Memory B cell (primary cell): ENCODE measurements around the gene FJX1.

Source experiments
- ATAC-seq: fragments of 150-1000 bp; cut with Tn5 transposase; 2 replicates; pipeline ENCODE4 v1.10.0; 2021; ENCODE audit warnings: low read depth, mild to moderate bottlenecking, moderate library complexity
- DNase-seq, 2 donors: peaks; one replicate each; pipeline ENCODE4 v3.0.0; 2022; ENCODE audit warnings: low spot score in 2 of 2
- H3K27ac Mint-ChIP-seq: one replicate; pipeline ENCODE4 v1.8.0; 2022; ENCODE audit warnings: mild to moderate bottlenecking, moderate library complexity, mixed read lengths
- H3K27me3 Mint-ChIP-seq: one replicate; pipeline ENCODE4 v1.8.0; 2022; ENCODE audit warnings: mixed read lengths
- H3K36me3 Mint-ChIP-seq: one replicate; pipeline ENCODE4 v1.8.0; 2022; ENCODE audit warnings: mild to moderate bottlenecking, mixed read lengths
- H3K4me1 Mint-ChIP-seq: one replicate; pipeline ENCODE4 v1.8.0; 2022; ENCODE audit warnings: mixed read lengths
- H3K4me3 Mint-ChIP-seq: one replicate; pipeline ENCODE4 v1.8.0; 2022; ENCODE audit warnings: mild to moderate bottlenecking, moderate library complexity, mixed read lengths
- H3K9me3 Mint-ChIP-seq: one replicate; pipeline ENCODE4 v1.8.0; 2022; ENCODE audit warnings: mixed read lengths

The FJX1 gene

DNA sequence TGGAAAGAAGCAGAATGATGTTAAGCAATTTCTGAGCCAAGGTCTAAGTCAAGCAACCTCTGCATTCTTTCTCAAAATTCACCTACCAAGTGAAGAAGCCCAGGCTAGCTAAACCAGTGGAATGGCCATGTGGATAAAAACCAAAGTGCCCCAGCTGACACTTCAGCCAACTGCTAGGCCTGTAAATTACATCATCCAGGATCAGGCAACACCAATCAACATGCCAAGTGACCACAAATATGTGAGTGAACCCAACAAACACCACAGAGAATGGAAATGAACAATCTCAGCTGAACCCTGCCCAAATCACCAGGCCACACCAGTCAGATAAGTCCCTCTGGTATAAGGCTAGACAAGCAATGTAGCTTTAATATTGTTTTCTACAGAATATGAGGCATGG lies 25.1 kb upstream of the FJX1 start:
- ATAC-seq (no peak), DNase-seq (no peak)
- H3K4me1 Mint-ChIP-seq, result no peaks in the 10 kb centered on the region

DNA sequence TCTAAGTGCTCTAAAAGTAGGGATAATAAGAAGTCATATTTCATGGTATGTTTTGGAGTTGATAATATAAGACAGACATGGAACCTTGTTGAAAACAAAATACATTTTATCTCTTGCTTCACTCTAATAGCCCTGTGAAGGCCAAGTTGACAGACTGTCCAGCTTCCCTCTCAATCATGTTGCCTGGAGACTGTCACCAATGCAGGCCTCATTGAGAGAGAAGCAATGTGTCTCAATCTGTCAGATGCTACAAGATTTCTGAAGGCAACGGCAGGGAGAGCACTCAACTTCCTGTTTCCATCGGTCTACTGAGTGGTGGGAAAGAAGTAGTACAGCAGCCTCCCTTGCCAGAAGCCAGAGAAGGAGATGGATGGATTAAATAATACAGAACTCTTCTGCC lies 23.6 kb upstream of the FJX1 start:
- Mint-ChIP-seq H3K4me1 (no peaks in the 10 kb centered on the region), H3K4me3 (no peak overlapping the region), H3K36me3 (no peaks in the 10 kb centered on the region), H3K27ac (no peak overlapping the region), H3K9me3 (no peaks in the 10 kb centered on the region), H3K27me3 (peaks cover 16% of the 10 kb centered on the region)
- no peak for ATAC-seq
- DNase-seq, result no peak

More for the DNA sequence above, 25.1 kb upstream of the FJX1 start:
- no peaks in the 10 kb centered on the region for H3K9me3 Mint-ChIP-seq
- peaks cover 16% of the 10 kb centered on the region for H3K27me3 Mint-ChIP-seq
- H3K4me3 Mint-ChIP-seq, result no peak overlapping the region
- no peaks in the 10 kb centered on the region for H3K36me3 Mint-ChIP-seq
- H3K27ac Mint-ChIP-seq, result no peak overlapping the region

DNA sequence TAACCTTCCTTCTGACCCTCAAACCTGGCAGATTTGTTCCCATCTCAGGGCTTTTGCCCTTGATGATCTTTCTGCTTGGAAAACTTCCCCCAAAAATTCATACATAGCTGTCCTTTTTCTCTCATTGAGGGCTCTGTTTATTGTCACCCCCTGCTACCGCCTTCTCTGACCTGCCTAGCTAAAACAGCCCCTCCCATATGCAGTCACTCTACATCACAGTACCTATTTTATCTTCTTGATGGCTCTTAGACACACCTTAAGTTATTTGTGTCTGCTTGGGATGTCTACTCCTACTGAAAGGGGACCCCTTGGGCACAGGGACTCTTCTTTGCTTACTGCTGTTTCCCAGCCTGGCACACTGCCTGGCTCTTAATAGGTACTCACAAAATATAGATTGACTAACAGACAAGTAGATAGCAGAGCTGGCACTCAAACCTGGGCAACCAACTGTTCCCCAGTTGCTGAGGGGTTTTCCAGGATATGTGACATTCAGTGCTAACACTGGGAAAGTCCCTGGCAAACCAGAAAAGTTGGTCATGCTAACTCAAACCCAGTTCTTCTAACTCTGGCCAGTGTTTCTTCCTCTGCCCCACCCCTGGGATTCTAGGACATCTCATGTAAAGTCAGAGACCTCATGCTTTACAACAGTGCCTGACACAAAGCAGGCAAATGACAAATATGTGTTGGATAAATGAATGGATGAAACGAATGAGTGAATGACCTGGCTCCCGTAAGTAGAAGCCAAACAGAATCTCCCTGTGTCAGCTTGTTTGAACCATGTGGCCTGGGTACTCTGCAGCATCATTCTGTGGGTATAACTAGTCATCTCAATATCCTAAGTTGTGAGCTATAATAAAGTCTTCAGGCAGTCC lies 19.8 kb upstream of the FJX1 start:
- Mint-ChIP-seq H3K4me3 (no peak overlapping the region), H3K36me3 (no peaks in the 10 kb centered on the region), H3K4me1 (no peaks in the 10 kb centered on the region), H3K27me3 (peaks cover 18% of the 10 kb centered on the region), H3K9me3 (no peaks in the 10 kb centered on the region), H3K27ac (no peak overlapping the region)
- DNase-seq (no peak), ATAC-seq (no peak)

DNA sequence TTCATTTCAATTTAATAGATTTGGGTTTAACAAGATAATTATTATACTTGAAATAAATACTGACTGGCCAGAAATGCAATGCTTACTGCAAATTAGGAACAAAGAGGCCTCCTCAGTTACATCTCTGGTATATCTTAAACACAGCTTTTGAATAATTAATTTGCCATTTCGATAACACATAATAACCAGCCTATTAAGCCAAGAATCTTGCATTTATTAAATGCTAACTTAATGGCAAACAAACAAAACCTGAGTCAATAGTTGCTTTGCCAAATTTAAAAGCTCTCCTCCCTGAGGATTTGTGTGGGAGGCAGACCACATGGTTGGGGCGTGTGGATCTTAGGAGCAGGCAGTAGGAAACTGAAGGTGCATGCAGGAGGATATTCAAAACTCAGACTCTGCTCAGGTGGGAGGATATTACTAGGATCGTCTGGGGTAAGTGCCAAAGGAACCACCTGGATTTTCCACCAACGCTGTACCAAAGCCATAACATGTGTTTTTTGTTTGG lies 17.9 kb upstream of the FJX1 start:
- ATAC-seq (no peak), DNase-seq (no peak)
- peaks cover 19% of the 10 kb centered on the region for H3K27me3 Mint-ChIP-seq
- no peak overlapping the region for H3K27ac Mint-ChIP-seq
- H3K4me1 Mint-ChIP-seq, result no peaks in the 10 kb centered on the region
- no peak overlapping the region for H3K4me3 Mint-ChIP-seq
- H3K9me3 Mint-ChIP-seq, result no peaks in the 10 kb centered on the region
- no peaks in the 10 kb centered on the region for H3K36me3 Mint-ChIP-seq

DNA sequence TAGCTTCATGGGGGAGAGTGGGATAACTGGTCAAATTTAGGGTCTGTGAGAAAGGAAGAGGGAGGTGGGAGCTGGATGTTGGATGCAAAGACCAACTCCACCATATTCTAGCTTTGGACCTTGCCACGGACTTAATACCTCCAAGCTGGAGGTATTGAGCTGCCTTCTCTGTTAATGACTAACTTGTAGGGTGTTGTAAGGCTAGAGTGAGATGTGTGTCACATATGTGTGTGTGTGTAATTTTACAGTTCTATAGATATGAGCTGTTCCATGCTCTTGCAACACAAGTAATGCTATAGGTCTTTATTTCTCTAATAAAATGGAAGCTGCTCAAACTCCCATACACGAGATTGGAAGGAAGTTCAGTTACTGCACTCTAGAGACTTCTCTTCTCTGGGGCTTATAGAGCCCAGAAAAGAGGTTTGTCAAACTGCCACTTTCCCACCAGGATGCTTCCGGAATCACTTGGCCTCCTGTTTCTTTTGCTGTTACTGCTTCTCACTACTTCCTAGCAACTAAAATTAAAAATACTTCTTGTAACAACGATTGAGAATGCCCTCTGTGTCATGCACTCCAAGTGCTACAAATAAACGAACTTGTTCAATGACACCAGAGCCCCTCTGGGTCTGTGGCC lies 16.0 kb upstream of the FJX1 start:
- Mint-ChIP-seq H3K27me3 (peaks cover 17% of the 10 kb centered on the region), H3K9me3 (no peaks in the 10 kb centered on the region), H3K36me3 (no peaks in the 10 kb centered on the region), H3K27ac (no peak overlapping the region), H3K4me3 (no peak overlapping the region), H3K4me1 (no peaks in the 10 kb centered on the region)
- DNase-seq, result no peak
- no peak for ATAC-seq

DNA sequence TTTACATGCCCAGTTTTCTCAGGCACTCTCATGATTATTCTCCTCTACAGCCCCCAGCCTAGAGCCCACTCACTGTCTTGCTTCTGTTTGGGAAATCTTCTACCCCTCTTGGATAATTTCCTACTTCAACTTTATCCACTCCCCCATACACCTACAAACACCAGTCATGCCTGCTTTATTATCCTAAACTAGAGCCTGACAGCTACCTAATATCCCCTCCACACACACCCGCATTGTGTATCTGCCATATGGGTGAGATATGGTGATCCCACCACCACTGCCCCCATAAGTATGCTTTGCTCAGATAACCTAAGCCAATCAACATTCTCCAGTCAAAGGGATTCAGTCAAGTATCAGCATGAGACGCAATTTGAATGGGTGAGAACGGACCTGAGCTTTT lies 15.3 kb upstream of the FJX1 start:
- no peak for DNase-seq
- no peak for ATAC-seq
- Mint-ChIP-seq H3K27ac (no peak overlapping the region), H3K9me3 (no peaks in the 10 kb centered on the region), H3K27me3 (peaks cover 14% of the 10 kb centered on the region), H3K4me3 (no peak overlapping the region), H3K4me1 (no peaks in the 10 kb centered on the region), H3K36me3 (no peaks in the 10 kb centered on the region)

DNA sequence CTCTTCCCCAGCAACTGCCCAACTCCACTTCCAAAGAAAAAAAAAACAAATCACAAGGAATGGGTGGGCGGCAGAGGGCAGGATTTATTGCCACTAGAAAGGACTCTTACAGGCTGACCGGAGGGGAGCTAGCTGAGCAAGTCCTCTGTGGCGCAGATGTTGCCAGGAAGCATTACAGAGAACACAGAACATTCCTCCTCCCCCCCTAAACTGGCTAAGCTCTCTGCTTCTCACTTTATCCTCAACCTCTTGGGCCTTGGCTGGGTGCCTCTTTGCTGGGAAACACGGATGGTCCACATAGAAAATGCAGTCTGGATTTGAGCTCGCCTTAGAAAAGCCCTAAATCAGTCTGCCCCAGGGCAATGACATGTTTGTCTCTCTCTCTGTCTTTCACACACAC lies 12.6 kb upstream of the FJX1 start:
- peaks cover 17% of the 10 kb centered on the region for H3K27me3 Mint-ChIP-seq
- no peak overlapping the region for H3K27ac Mint-ChIP-seq
- H3K36me3 Mint-ChIP-seq, result no peaks in the 10 kb centered on the region
- no peaks in the 10 kb centered on the region for H3K4me1 Mint-ChIP-seq
- no peak overlapping the region for H3K4me3 Mint-ChIP-seq
- ATAC-seq, result no peak
- H3K9me3 Mint-ChIP-seq, result no peaks in the 10 kb centered on the region
- DNase-seq, result no peak

DNA sequence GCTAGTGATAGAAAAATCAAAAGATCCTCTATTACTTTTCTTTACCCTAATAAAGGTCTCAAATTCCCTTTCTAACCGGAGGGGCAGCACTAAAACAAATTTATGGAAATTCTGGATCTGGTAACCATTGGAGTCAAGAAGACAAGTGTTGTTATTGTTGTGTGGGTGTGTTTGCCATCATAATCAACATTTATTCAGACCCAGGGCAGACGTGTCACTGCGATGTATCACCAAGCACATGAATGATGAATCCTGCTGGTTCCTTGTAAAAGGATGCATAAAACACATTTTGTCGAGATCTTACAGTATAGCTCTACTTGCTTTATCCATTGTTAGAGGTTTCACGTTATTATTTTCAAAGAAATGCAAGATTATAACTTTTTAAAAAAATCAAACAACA lies 12.1 kb upstream of the FJX1 start:
- ATAC-seq (no peak), DNase-seq (no peak)
- Mint-ChIP-seq H3K9me3 (no peaks in the 10 kb centered on the region), H3K27ac (no peak overlapping the region), H3K4me3 (no peak overlapping the region), H3K4me1 (no peaks in the 10 kb centered on the region), H3K36me3 (no peaks in the 10 kb centered on the region), H3K27me3 (peaks cover 17% of the 10 kb centered on the region)

DNA sequence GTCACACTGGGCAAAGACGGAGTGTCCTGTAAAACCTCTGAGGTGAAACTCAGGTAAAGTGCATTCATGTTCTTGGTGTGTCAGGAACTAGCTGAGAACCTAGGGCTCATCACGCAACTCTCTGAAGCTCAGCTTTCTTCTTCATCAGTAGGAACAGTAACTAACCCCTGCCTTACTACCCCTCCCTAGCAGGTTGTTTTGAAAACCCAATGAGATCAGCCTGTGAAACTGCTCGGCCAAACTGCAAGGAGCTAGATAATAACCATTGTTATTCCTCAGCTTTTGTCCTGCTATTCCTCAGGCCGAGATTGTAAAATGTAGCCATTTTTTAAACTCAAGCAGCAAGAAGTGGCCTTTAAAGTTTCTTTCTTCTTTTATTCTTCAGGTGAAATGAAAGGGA lies 9.8 kb upstream of the FJX1 start:
- DNase-seq (no peak), ATAC-seq (no peak)
- Mint-ChIP-seq H3K4me1 (no peaks in the 10 kb centered on the region), H3K27ac (no peak overlapping the region), H3K9me3 (no peaks in the 10 kb centered on the region), H3K4me3 (no peak overlapping the region), H3K27me3 (peaks cover 22% of the 10 kb centered on the region), H3K36me3 (no peaks in the 10 kb centered on the region)

DNA sequence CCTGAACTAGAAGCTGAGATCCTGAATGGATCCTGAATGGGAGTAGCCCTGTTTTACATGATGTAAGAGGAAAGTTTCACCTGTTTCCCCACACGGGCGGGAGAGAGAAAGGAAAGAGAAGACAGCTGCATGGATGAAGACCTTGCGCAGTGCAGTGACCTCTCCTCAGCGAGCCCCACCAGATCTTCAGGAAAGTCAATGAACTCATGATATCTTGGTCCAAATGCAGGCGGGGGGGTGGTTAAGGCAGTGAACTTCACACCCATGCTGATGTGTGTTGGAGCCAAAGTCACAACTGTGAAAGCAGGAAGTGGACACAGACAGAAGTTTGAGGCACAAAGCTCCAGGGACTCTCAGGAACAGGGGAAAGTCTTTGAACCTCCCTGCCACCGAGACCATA lies 8.6 kb upstream of the FJX1 start:
- Mint-ChIP-seq H3K36me3 (no peaks in the 10 kb centered on the region), H3K4me1 (no peaks in the 10 kb centered on the region), H3K9me3 (no peaks in the 10 kb centered on the region), H3K27me3 (peaks cover 19% of the 10 kb centered on the region), H3K4me3 (no peak overlapping the region), H3K27ac (no peak overlapping the region)
- DNase-seq (no peak), ATAC-seq (no peak)

DNA sequence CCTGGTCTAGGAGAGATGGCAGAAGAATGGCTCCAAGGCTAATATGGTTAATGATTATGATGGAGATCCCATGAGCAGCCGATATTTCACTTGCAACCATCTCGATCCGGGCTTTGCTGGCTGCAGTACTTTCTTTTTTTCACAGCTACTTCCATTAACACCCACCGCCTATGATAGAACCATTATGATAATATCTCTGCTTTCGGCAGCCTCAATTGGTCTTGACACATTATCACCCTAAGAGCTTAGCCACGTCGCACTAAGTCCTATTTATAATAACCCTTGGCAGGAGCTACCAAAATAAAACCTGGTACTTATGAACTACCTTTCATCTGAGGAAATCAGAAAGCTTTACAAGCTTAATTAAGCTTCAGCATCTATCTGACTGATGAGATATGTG lies 7.6 kb upstream of the FJX1 start:
- Mint-ChIP-seq H3K27ac (no peak overlapping the region), H3K27me3 (peaks cover 19% of the 10 kb centered on the region), H3K36me3 (no peaks in the 10 kb centered on the region), H3K4me3 (no peak overlapping the region), H3K4me1 (no peaks in the 10 kb centered on the region), H3K9me3 (no peaks in the 10 kb centered on the region)
- ATAC-seq (no peak), DNase-seq (no peak)

DNA sequence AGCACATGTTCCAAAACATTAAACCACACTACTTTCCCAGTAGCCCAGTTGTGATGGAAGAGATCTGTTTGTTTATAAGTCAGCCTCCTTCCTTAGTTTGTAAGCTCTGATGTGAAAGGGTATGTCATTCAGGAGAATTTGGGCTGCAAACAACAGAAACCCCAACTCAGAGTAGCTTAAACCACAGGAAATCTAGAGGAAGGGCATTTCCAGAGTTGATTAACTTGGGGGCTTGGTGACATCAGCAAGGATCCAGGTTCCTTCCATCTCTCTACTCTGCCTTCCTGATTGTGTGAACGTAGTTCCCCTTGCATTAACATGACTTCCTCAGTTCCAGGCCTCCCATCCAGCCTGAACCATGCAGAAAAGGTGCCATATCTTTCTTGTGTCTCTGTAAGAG lies 6.5 kb upstream of the FJX1 start:
- Mint-ChIP-seq H3K4me3 (no peak overlapping the region), H3K27ac (no peak overlapping the region), H3K36me3 (no peaks in the 10 kb centered on the region), H3K4me1 (no peaks in the 10 kb centered on the region), H3K27me3 (peaks cover 20% of the 10 kb centered on the region), H3K9me3 (no peaks in the 10 kb centered on the region)
- DNase-seq (no peak), ATAC-seq (no peak)

DNA sequence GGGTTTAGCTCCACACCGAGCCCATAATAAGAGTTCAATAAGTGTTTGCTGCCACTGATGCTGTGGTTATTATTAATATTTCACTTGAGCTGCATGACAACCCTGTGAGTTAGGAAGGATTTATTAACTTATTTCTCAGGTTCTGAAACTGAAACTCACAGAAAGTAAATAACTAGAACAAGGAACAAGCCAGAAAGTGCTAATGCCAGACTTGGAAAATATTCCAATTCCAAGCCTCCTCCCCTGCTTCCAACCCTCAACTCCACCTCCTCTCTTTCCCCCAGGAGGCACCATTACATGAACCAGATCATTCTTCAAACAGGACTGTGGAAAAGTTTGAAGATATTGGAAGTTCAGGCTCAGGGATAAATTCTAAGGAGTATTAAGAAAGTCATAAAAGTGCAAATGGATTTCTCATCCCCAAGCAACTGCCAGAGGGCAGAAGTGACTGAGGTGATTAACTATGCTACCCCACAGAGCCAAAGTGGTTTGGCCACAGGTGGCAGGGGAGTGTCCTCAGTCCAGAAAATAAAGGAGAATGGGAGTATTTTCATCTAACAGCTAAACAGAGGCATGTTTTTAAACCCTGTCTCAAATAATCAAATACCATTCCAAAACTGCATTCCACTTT lies 3.2 kb upstream of the FJX1 start:
- peaks cover 3% of the 10 kb centered on the region for H3K4me1 Mint-ChIP-seq
- H3K27ac Mint-ChIP-seq, result no peak overlapping the region
- H3K27me3 Mint-ChIP-seq, result peaks cover 18% of the 10 kb centered on the region
- no peak overlapping the region for H3K4me3 Mint-ChIP-seq
- no peaks in the 10 kb centered on the region for H3K36me3 Mint-ChIP-seq
- no peak for DNase-seq
- H3K9me3 Mint-ChIP-seq, result no peaks in the 10 kb centered on the region
- no peak for ATAC-seq
